ENCODE results near the gene LRP2. TPM values are rescaled to one million over a fixed set of nuclear protein-coding genes. Genes with fewer than 3 reads are reported as not detected.

LRP2 gene
- total RNA-seq, 1 donor from 2014 or later, result 29.4 TPM

- TF ChIP-seq, protein P1, sequence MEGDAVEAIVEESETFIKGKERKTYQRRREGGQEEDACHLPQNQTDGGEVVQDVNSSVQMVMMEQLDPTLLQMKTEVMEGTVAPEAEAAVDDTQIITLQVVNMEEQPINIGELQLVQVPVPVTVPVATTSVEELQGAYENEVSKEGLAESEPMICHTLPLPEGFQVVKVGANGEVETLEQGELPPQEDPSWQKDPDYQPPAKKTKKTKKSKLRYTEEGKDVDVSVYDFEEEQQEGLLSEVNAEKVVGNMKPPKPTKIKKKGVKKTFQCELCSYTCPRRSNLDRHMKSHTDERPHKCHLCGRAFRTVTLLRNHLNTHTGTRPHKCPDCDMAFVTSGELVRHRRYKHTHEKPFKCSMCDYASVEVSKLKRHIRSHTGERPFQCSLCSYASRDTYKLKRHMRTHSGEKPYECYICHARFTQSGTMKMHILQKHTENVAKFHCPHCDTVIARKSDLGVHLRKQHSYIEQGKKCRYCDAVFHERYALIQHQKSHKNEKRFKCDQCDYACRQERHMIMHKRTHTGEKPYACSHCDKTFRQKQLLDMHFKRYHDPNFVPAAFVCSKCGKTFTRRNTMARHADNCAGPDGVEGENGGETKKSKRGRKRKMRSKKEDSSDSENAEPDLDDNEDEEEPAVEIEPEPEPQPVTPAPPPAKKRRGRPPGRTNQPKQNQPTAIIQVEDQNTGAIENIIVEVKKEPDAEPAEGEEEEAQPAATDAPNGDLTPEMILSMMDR (conservative IDR thresholded peaks at IDR 0.05), result no peak
- peaks cover 25% of the 10 kb centered on the region for H3K27me3 Mint-ChIP-seq (ENCODE audit: low read depth)
- H3K36me3 Mint-ChIP-seq (ENCODE audit: low read depth), result no peaks in the 10 kb centered on the region
- no peak for DNase-seq (ENCODE audit: low read depth, low spot score)
- H3K4me3 Mint-ChIP-seq, result peak overlapping the region; percentile 29
- H3K27ac Mint-ChIP-seq (ENCODE audit: unreplicated experiment), result no peak overlapping the region
- no peaks in the 10 kb centered on the region for H3K9me3 Mint-ChIP-seq
- H3K4me1 Mint-ChIP-seq, result peaks cover 61% of the 10 kb centered on the region
Observed at GRCh38 chr2:169358016-169358415, 4.3 kb downstream of the LRP2 start.

DNA sequence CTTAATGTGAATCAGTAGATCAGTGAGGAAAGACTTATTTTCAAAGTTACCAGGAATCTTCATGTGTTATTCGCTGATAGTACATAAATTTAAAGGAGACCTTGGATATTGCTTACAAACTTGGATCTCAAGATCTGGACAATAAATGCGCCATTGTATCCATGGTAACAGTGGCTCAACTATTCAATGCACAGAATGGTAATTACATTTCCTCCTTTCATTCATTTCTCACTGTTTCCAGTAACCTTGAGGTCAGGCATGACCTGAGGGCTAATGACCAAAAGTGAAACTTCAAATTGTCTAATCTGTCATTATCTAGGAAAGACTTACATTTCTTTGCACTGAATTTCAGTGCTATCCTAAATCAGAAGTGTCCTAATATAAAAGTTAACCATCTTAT, 8.1 kb downstream of the LRP2 start:
- TF ChIP-seq, protein P1 (conservative IDR thresholded peaks at IDR 0.05), result no peak
- Mint-ChIP-seq H3K9me3 (no peaks in the 10 kb centered on the region), H3K27me3 (ENCODE audit: low read depth) (peaks cover 2% of the 10 kb centered on the region), H3K36me3 (ENCODE audit: low read depth) (no peaks in the 10 kb centered on the region), H3K4me3 (peak overlapping the region; percentile 66), H3K27ac (ENCODE audit: unreplicated experiment) (peak overlapping the region; percentile 7), H3K4me1 (peaks cover 37% of the 10 kb centered on the region)
- peak; percentile 29 for DNase-seq (ENCODE audit: low read depth, low spot score)

- Mint-ChIP-seq H3K9me3 (no peaks in the 10 kb centered on the region), H3K27ac (ENCODE audit: unreplicated experiment) (no peak overlapping the region), H3K36me3 (ENCODE audit: low read depth) (no peaks in the 10 kb centered on the region), H3K27me3 (ENCODE audit: low read depth) (no peaks in the 10 kb centered on the region), H3K4me1 (peaks cover 27% of the 10 kb centered on the region), H3K4me3 (no peak overlapping the region)
- TF ChIP-seq, protein P1 (conservative IDR thresholded peaks at IDR 0.05), result no peak
- no peak for DNase-seq (ENCODE audit: low read depth, low spot score)
Observed at GRCh38 chr2:169351725-169352124, 10.6 kb downstream of the LRP2 start.

DNA sequence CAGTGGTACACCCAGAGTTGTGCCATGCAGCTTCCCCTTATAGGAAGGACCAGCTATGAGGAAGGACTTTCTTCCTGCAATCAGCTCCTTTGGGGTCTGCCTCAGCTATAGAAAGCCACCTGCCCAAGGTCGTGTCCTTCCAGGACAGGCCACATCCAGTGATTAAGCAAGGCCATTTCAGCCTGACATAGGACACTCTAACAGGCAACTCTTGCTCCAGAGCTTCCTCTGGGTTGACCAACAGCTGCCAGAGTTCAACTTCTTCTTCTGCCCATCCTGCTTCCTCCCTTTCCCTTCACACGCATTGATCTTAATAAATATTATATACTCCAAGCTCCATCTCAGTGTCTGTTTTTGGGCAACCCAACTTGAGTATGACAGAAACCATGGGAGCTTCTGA, 12.8 kb downstream of the LRP2 start:
- Mint-ChIP-seq H3K4me3 (no peak overlapping the region), H3K27me3 (ENCODE audit: low read depth) (no peaks in the 10 kb centered on the region), H3K27ac (ENCODE audit: unreplicated experiment) (no peak overlapping the region), H3K9me3 (no peaks in the 10 kb centered on the region), H3K4me1 (peaks cover 27% of the 10 kb centered on the region), H3K36me3 (ENCODE audit: low read depth) (no peaks in the 10 kb centered on the region)
- TF ChIP-seq, protein P1 (conservative IDR thresholded peaks at IDR 0.05), result no peak
- no peak for DNase-seq (ENCODE audit: low read depth, low spot score)

DNA sequence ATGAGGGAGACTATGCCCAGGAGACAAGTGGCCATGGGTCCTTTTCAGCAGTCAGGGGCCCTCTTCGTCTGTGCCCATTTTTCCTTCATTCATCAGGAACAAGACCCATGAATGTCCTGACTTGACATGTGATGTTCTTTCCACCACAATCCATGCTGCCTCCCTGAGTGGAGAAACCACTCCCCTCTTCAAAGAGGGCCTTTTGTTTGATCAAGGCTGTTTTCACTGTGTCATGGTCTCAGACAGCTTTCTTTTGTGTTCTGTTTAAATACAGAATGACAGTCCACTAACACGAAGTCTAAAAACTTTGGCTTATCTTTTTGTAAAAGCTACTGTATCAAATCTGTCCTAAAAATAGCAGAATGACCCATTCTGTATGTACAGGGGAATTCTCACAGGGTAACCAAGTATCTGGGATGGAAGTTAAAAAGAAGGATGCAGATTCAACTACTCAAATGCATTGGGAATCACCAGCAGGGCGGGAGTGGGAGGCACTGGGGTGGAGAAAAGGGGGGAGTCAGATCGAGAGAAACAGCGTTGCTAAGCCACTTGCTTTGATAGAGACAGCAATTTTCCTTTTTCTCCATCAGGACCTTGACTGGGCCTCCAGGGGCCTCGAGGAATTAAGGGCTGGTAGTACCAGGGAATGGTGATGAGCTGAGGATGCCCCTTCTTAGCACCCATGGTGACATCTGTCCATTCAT, 13.9 kb downstream of the LRP2 start:
- TF ChIP-seq, protein P1 (conservative IDR thresholded peaks at IDR 0.05), result no peak
- H3K27me3 Mint-ChIP-seq (ENCODE audit: low read depth), result no peaks in the 10 kb centered on the region
- peak; percentile 29 for DNase-seq (ENCODE audit: low read depth, low spot score)
- no peaks in the 10 kb centered on the region for H3K9me3 Mint-ChIP-seq
- no peak overlapping the region for H3K27ac Mint-ChIP-seq (ENCODE audit: unreplicated experiment)
- no peaks in the 10 kb centered on the region for H3K36me3 Mint-ChIP-seq (ENCODE audit: low read depth)
- no peak overlapping the region for H3K4me3 Mint-ChIP-seq
- peaks cover 23% of the 10 kb centered on the region for H3K4me1 Mint-ChIP-seq
